ENCODE measurements around the gene EFNB2.

Gene EFNB2

DNA sequence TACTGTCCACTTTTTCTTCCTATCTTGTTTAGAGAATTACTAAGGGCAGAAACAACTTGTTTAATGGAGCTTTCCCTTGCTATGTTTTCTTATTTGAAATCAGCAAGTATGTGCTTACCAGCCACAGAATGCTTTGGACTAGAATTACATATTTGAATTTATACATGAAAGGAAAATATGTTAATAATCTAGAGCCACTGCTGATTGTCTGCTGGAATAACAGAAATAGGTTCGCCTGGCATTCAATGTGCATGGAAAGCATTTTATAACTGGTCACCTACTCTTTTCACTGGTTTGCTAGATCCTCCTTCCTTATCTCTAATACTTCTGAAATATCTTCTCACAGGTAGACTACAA, 8.0 kb downstream of the EFNB2 start:
- Histone ChIP-seq H3K36me3 (ENCODE audit: control insufficient read depth, low read length) (no peaks in the 10 kb centered on the region), H3K4me1 (ENCODE audit: control insufficient read depth, low read length) (peaks cover under 1% of the 10 kb centered on the region; the same call in 1 of the 2 replicates), H3K4me3 (ENCODE audit: low read length) (no peak overlapping the region), H3K9me3 (ENCODE audit: control insufficient read depth, insufficient read depth, low read length) (no peaks in the 10 kb centered on the region), H3K27ac (ENCODE audit: low read depth, low read length) (no peak overlapping the region), H3K27me3 (ENCODE audit: control insufficient read depth, low read length) (peaks cover 6% of the 10 kb centered on the region; the same call in 1 of the 2 replicates), H3F3A (ENCODE audit: control insufficient read depth, insufficient read depth) (no peaks in the 10 kb centered on the region), H4K20me1 (ENCODE audit: control insufficient read depth, insufficient read depth, low read depth, low read length) (no peaks in the 10 kb centered on the region), H3K4me2 (ENCODE audit: low read length) (no peak overlapping the region), H3K79me2 (ENCODE audit: control insufficient read depth, low read length) (peaks cover 10% of the 10 kb centered on the region), H3K9me2 (replicated peaks; ENCODE audit: control insufficient read depth, low read length) (no peaks in the 10 kb centered on the region)
- TF ChIP-seq EZH2phosphoT487 (IDR thresholded peaks at IDR 0.05; ENCODE audit: borderline replicate concordance, low read length), result no peak
- TF ChIP-seq, protein P1, sequence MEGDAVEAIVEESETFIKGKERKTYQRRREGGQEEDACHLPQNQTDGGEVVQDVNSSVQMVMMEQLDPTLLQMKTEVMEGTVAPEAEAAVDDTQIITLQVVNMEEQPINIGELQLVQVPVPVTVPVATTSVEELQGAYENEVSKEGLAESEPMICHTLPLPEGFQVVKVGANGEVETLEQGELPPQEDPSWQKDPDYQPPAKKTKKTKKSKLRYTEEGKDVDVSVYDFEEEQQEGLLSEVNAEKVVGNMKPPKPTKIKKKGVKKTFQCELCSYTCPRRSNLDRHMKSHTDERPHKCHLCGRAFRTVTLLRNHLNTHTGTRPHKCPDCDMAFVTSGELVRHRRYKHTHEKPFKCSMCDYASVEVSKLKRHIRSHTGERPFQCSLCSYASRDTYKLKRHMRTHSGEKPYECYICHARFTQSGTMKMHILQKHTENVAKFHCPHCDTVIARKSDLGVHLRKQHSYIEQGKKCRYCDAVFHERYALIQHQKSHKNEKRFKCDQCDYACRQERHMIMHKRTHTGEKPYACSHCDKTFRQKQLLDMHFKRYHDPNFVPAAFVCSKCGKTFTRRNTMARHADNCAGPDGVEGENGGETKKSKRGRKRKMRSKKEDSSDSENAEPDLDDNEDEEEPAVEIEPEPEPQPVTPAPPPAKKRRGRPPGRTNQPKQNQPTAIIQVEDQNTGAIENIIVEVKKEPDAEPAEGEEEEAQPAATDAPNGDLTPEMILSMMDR (IDR thresholded peaks at IDR 0.05; ENCODE audit: low read depth, low read length, poor library complexity, severe bottlenecking), result no peak

DNA sequence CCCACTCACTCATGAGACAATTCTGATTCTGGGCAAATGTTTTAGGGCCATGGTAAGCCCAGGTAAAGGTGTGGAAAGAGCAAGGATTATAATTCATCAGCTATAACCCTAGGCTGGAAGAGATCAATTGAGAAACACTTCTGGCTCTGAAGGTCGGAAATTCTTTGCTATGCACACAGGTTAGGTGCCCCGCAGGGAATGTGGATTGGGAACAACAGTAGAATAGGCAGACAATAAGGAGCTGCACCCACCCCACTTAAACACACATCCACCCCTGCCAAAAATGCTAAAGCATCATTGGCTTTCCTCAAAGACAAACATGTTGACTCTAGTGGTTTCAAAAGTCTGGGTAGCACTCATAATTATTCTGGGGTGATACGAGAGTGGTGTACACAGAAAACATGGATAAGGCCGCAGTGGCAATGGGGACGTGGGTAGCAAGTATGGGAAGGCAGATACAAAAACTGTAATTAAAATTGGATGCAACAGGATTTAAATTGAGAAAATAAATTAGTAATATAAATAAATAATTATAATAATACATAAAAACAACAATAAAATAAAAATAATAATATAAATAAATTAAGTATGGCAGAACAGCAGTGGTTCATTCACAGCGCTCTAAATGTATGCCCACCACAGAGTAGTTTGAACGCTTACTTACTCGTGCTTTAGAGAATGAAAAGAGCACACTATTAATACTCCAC, 8.6 kb downstream of the EFNB2 start:
- 0 out of 2 replicates have a peak, but pooled peaks cover 2% of the 10 kb centered on the region for H3K27me3 ChIP-seq (ENCODE audit: control insufficient read depth, low read length)
- no peak overlapping the region for H3K4me3 ChIP-seq (ENCODE audit: low read length)
- no peak overlapping the region for H3K4me2 ChIP-seq (ENCODE audit: low read length)
- H3K36me3 ChIP-seq (ENCODE audit: control insufficient read depth, low read length), result no peaks in the 10 kb centered on the region
- H3F3A ChIP-seq (ENCODE audit: control insufficient read depth, insufficient read depth), result no peaks in the 10 kb centered on the region
- no peaks in the 10 kb centered on the region for H3K9me2 ChIP-seq (replicated peaks; ENCODE audit: control insufficient read depth, low read length)
- TF ChIP-seq, protein P1 (IDR thresholded peaks at IDR 0.05; ENCODE audit: low read depth, low read length, poor library complexity, severe bottlenecking), result no peak
- no peak for TF ChIP-seq EZH2phosphoT487 (IDR thresholded peaks at IDR 0.05; ENCODE audit: borderline replicate concordance, low read length)
- H3K4me1 ChIP-seq (ENCODE audit: control insufficient read depth, low read length), result no peaks in the 10 kb centered on the region
- no peaks in the 10 kb centered on the region for H3K9me3 ChIP-seq (ENCODE audit: control insufficient read depth, insufficient read depth, low read length)
- no peak overlapping the region for H3K27ac ChIP-seq (ENCODE audit: low read depth, low read length)
- H4K20me1 ChIP-seq (ENCODE audit: control insufficient read depth, insufficient read depth, low read depth, low read length), result no peaks in the 10 kb centered on the region
- peaks cover 10% of the 10 kb centered on the region for H3K79me2 ChIP-seq (ENCODE audit: control insufficient read depth, low read length)

DNA sequence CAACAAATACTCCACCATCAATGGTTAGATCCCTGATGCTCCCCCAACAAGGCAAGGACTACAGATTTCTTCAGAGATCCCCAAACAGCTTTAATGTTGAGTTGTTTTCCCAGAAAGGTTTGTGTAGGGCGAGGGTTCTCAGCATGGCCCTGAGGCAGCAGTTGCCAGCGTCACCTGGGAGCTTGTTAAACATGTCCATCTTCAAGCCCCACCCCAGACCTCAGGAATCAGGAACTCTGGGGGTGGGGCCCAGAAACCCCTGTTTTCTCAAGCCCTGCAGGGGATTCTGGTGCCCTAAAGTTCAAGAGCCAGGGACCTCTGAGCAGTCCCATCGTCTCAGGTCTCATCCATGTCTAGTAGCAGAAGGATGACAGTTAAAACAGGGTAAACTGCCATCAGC, 9.6 kb downstream of the EFNB2 start:
- no peaks in the 10 kb centered on the region for H3K9me3 ChIP-seq (ENCODE audit: control insufficient read depth, insufficient read depth, low read length)
- no peaks in the 10 kb centered on the region for H3K27me3 ChIP-seq (ENCODE audit: control insufficient read depth, low read length)
- TF ChIP-seq, protein P1 (IDR thresholded peaks at IDR 0.05; ENCODE audit: low read depth, low read length, poor library complexity, severe bottlenecking), result no peak
- TF ChIP-seq EZH2phosphoT487 (IDR thresholded peaks at IDR 0.05; ENCODE audit: borderline replicate concordance, low read length), result no peak
- no peaks in the 10 kb centered on the region for H3K4me1 ChIP-seq (ENCODE audit: control insufficient read depth, low read length)
- no peaks in the 10 kb centered on the region for H4K20me1 ChIP-seq (ENCODE audit: control insufficient read depth, insufficient read depth, low read depth, low read length)
- no peaks in the 10 kb centered on the region for H3F3A ChIP-seq (ENCODE audit: control insufficient read depth, insufficient read depth)
- H3K4me2 ChIP-seq (ENCODE audit: low read length), result no peak overlapping the region
- no peaks in the 10 kb centered on the region for H3K36me3 ChIP-seq (ENCODE audit: control insufficient read depth, low read length)
- H3K27ac ChIP-seq (ENCODE audit: low read depth, low read length), result no peak overlapping the region
- H3K79me2 ChIP-seq (ENCODE audit: control insufficient read depth, low read length), result peaks cover 8% of the 10 kb centered on the region
- H3K4me3 ChIP-seq (ENCODE audit: low read length), result no peak overlapping the region
- H3K9me2 ChIP-seq (replicated peaks; ENCODE audit: control insufficient read depth, low read length), result no peaks in the 10 kb centered on the region
